Measurements from ENCODE around the gene MACROD1. TPM values are rescaled to one million over a fixed set of nuclear protein-coding genes. Genes with fewer than 3 reads are reported as not detected.

MACROD1 gene
- total and polyA plus RNA-seq, 9 of the 15 experiments (the other 6 are each of a cell fraction or from before 2014, with no cell fraction given): 1.1 to 60.0 (median 26.4) TPM

GRCh38 chr11:64007629-64008282, 158.2 kb downstream of the MACROD1 start (continued):
- TF ChIP-seq HINFP (tag; conservative IDR thresholded peaks at IDR 0.05; ENCODE audit: low read depth) (no peak), FOXK1 (CRISPR knock-in tag; IDR thresholded peaks at IDR 0.05; ENCODE audit: borderline replicate concordance) (no peak), ZNF184 (CRISPR knock-in tag; IDR thresholded peaks at IDR 0.05) (no peak), TAF1 (IDR thresholded peaks at IDR 0.05; ENCODE audit: control insufficient read depth, extremely low read depth, insufficient read depth, low read length, severe bottlenecking) (peak; percentile 37), YBX1 (IDR thresholded peaks at IDR 0.05) (no peak)

GRCh38 chr11:64007160-64007628, 158.7 kb downstream of the MACROD1 start:
- in situ Hi-C loops (cut with MboI) (no loop called here), intact Hi-C loops (cut with micrococcal nuclease) (loop anchor here (10.0 kb wide), 2 partner anchors 88 to 138 kb away; no protein-coding TSS in a partner anchor)
- peaks cover 16 to 54% of the 10 kb centered on the region in 2 experiments for H3K4me1 ChIP-seq (replicated peaks in 1 of 2; ENCODE audit: control insufficient read depth in 2 of 2, insufficient read depth in 2 of 2, low read length in 2 of 2)
- ChIA-PET CTCF (ENCODE audit: low intra/inter-chr PET ratio) (no interaction called here), POLR2A (interaction anchor here (0.5 to 1.5 kb wide), 10 partner anchors 9 to 258 kb away, joined by 3 to 7 read pairs (median 3); partner anchors contain the start of gene COX8A)
- 4% methylated on average over 24 of the region's 27 CpGs for WGBS (ENCODE audit: insufficient coverage, low coverage, missing lambda C conversion rate)
- no peak overlapping the region for H3K27ac ChIP-seq (ENCODE audit: extremely low read depth, low read depth, low read length)
- H3K4me2 ChIP-seq (ENCODE audit: insufficient read depth, low read length): peak overlapping the region; percentile 38
- BruUV-seq (replicated peaks): no TSS peak
- no peaks in the 10 kb centered on the region; the same call in 2 of the 3 replicates for H3K36me3 ChIP-seq (ENCODE audit: control insufficient read depth, insufficient read depth, low read length)
- H3K9ac ChIP-seq (ENCODE audit: insufficient read depth in 1 of 2, low read depth in 2 of 2, low read length in 2 of 2): peak overlapping the region in 1 of 2 experiments; percentile 53; a peak in 1 of 4 replicates
- FAIRE-seq: no peak
- H3K4me3 ChIP-seq: no peak overlapping the region
- H4K20me1 ChIP-seq (replicated peaks; ENCODE audit: control insufficient read depth, insufficient read depth, low read length): peaks cover 49% of the 10 kb centered on the region
- H3K9me1 ChIP-seq (ENCODE audit: control insufficient read depth, insufficient read depth, low read length): peaks cover 16% of the 10 kb centered on the region
- ATAC-seq: peak; percentile 47
- H3K27me3 ChIP-seq (ENCODE audit: control insufficient read depth in 2 of 2, insufficient read depth in 2 of 2, low read length in 2 of 2): no peaks in the 10 kb centered on the region
- no peaks in the 10 kb centered on the region for H3K79me2 ChIP-seq (ENCODE audit: control insufficient read depth, insufficient read depth, low read length)
- DNase-seq (ENCODE audit: extremely low read depth in 1 of 4, low spot score in 3 of 4): peak in 3 of 4 experiments; percentile 39 to 49 (median 40)
- H3K9me3 ChIP-seq (replicated peaks; ENCODE audit: control insufficient read depth, insufficient read depth, low read depth, low read length): no peaks in the 10 kb centered on the region; the same call in 1 of the 2 replicates
- H2AFZ ChIP-seq (ENCODE audit: low read depth, low read length): no peak overlapping the region
- TF ChIP-seq SIRT6 (IDR thresholded peaks at IDR 0.05; ENCODE audit: low read depth, low read length) (peak; percentile 11), POLR2A (conservative IDR thresholded peaks at IDR 0.05) (0 out of 2 replicates have a peak, but pooled peaks have one; percentile 16), ZNF512 (tag; IDR thresholded peaks at IDR 0.05) (no peak), HMG20B (CRISPR knock-in tag; IDR thresholded peaks at IDR 0.05) (no peak), ARID4B (CRISPR knock-in tag; IDR thresholded peaks at IDR 0.05) (0 out of 2 replicates have a peak, but pooled peaks have one; percentile 17), HDGF (IDR thresholded peaks at IDR 0.05) (no peak), ZC3H4 (CRISPR knock-in tag; IDR thresholded peaks at IDR 0.05; ENCODE audit: borderline replicate concordance) (peak; percentile 44; the same call in 1 of the 2 replicates), BHLHE40 (IDR thresholded peaks at IDR 0.05; ENCODE audit: low read length) (peak; percentile 48)
